ENCODE data around the gene GGA3.
A peak's percentile ranks its signal among the peaks of the same experiment; 100 is the strongest.
"Not testable (repeated sequence)": the region's sequence is repeated elsewhere in the genome, so short reads cannot be mapped to it uniquely, and the experiment has no call there.

Gene GGA3

DNA sequence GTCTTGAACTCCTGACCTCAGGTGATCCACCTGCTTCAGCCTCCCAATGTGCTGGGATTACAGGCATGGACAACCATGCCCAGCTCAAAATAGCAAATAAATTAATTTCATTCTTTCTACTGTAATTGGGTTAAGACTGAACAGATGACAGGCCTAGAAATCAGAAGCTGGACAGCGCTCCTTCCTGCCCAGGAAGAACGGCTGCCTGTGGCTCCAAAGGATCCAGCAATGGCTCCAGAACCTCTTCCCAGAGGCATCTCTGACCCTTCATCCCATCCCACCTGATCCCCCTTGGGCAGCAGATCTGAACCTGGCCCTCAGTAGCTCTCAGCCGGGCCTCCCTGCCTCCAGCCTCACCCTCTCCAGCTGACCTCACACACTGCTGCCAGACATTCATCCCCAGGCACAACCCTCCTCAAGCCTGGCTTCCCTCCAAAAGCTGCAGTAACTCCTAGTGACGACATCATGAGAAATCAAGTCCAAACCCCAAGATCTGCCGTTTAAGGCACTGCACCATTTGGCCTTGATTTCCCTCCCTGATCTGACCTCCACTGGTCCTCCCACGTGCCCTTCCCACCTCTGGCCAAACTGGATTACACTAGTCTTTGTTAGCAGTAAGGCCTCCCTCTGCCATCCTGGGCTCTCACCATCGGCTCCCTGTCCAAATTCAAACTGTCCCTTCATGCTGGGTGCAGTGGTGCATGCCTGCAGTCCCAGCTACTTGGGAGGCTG, 12.7 kb upstream of the GGA3 start:
- no peak for DNase-seq (ENCODE audit: low read depth in 2 of 2)

DNA sequence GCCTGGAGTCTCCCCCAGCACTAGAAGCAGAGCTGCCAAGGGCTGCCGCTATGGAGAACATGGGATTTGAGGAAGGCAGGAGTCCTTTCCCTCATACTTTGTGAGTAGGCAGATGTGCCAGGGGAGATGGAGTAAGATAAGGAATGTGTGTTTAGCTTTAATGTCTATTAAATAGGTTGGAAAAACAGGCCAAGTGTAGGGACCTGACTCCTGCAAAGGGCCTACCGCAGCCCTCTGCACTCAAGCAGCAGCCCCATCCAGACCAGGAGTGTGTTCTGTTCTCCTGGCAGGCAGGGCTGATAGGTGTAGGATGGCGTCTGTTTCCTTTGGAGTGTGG, 11.4 kb upstream of the GGA3 start:
- DNase-seq (ENCODE audit: low read depth in 2 of 2): no peak

DNA sequence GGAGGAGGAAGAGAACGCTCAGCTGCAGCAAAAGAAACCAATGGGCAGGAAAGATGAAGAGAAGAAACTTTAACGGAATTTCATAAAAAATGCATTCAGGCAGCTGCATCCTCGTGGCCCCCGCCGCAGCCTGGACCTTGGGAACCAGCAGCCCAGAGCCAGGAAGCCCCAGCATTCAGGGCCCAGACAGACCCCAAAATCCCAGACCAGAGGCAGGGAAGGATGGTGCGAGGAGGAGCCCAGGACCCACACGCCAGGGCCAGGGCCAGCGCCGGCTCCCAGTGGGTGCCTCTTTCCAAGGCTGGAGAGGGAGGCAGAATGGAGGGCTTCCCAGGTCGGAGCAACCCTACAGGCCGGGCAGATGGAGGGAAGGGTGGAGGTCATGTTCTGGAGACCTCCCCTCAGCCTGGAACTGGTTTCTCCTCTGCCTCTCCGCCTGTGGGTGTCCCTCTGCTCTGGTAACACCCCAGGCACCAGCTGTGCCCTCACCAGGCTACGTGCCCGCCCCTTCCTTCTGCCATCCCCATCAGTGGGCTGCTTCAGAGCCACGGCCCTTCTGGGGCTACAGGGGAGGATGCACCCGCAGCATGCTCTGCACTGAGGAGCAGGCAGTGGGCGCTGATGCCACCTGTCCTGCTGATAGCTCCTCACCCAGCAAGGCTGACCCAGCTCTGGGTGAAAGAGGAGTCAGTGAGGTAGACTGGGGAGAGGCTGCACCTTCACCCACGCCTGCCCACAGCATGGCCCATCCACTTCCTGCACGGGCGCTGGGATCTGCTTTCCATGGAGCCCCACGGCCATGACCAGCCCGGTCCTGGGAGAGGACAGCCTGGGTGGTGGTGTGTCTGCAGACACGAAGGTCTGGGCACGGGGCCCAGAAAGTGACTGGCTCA, 10.8 kb upstream of the GGA3 start:
- DNase-seq (ENCODE audit: low read depth in 2 of 2): no peak

DNA sequence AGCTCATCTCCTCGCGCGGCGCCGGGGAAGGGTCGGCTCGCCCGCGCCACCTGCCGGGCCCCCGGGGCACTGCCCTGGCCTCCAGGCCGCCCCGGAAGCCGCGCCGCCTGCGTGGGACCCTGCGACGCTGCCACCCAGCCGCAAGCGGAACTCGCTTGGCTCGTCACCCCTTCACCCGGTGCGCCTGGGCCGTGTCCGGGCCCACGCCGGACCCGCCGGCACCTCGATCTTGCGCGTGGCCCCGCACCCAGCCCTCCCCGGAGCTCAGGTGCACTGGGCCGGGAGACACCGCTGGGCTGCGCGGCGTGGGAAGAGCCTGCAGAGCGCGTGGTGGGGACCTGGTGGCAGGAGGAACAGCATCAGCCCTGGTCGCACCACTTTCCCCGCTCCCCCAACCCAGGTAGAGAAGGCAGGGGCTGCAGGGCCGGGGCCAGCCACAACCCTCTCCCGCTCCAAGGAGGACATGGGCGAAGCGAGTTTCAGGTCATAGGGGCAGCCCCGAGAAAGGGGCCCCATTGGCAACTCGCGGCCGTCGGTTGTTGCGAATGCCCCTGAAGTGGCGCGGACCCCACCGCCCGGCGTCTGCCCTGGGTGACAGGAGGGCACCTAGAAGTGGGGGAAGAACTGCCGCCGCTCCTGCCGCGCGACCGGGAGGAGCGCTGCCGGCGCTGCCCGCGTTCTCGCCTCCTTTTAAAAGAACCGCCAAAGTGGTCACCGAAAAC, 10.0 kb upstream of the GGA3 start:
- peak; percentile 78 to 82 for DNase-seq (ENCODE audit: low read depth in 2 of 2)

DNA sequence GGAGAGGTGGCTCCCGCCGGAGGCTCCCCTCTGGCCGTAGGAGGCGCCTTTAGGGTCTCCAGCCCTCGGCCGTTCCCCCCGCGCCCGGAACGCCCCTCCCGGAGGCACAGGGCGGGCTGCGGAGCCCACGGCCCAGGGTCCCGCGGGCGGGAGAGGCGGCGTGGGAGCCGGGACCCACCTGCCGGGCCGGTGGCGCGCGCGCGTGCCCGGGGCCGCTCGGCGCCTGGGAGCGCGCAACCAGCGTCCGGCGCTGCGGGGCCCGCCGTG, 9.5 kb upstream of the GGA3 start, which contains the start of gene MIF4GD:
Gene MIF4GD (minus strand): TSS at position 266 of the 267 bp plus-strand sequence. CDS start 1,036 bp downstream, outside the sequence.
- no peak for DNase-seq (ENCODE audit: low read depth in 2 of 2)

DNA sequence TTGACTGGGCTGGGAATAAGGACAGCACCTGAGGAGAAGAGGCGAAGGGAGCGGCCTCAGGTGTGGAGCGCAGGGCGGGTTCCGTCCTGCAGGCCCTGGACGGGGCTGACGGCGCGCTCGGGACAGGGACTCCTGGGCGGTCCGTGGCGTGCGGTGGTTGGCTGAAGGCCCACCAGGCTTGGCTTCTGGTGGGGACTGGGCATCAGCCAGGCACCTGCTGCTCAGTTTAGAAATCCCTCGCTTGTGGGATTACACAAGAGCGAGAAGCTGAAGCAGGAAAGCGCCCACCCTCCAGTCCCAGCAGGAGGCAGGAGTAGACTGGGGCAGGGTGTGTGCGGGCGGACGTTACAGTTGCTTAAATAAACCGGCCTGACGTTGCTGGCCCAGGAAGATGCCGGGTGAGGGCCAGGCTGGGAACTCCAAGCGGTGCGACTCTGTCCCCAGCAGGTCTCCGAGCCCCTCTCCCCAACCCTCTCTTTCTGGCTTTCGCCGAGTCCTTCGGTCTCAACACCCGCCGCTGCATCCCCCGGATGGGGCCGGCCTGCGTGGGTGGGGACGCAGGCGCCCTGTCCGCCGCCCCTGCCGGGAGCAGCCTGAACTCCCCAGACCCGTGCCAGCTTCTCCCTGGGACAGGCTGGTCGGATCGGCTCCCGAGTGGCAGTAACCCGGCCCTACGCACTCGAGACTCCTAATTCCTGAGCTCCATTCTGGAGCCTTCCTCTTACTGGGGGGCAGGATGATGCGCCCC, 9.0 kb upstream of the GGA3 start:
- DNase-seq (ENCODE audit: low read depth in 2 of 2): peak in 1 of 2 donors; percentile 24

DNA sequence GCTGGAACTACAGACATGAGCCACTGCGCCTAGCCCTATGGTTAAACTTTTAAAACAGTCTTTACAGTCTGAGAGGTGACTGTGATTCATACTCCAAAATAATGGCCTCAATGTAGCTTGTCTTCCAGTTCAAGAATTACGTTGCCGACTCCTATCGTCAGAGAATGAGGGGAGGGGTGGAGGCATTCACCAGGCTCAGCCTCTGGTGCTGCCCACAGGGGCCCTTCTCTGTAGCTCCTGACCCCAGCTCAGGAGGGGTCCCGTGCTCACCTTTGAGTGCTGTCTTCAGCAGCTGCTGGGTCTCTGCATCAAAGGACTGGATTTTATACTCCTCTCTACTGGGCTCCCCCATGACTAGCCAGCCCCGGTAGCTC, 8.4 kb upstream of the GGA3 start:
- DNase-seq (ENCODE audit: low read depth in 2 of 2): no peak

DNA sequence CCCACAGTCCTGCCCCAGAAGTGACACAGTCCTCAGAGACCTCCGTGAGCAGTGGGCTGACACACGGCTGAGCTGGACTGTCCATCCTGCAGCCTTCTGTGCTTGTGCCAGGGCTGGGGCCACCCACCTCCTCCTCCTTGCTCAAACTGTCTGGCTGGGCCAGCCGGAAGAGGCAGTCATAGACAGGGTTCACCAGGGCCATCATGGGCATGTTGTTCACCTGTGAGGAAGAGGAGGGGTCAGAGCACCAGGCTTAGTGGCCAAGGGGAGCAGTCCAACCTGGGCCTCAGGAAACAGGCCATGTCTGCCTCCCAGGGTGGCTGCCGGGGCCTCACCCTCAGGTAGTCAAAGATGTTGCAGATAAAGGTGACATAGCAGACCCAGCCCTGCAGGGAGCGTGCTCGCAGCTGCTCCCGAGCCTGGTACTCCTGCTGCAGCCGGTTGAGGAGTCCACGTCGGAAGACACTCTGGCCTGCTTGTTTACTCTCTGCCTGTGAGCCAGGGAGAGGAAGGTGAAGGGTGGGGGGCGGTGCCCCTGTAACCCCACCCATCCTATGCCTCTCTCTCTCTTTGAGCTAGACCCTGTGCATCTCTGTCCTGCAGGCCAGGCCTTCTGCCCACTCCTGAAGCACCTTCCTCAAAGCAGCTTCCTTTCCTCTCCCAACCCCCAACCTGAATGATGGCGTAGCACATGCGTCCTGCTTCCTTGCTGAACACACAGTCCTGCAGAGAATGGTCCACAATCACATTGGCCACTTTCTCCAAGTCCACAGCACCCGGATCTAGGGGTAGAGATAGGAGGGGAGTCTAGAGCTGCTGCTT, 6.2 kb upstream of the GGA3 start:
- DNase-seq (ENCODE audit: low read depth in 2 of 2): no peak

DNA sequence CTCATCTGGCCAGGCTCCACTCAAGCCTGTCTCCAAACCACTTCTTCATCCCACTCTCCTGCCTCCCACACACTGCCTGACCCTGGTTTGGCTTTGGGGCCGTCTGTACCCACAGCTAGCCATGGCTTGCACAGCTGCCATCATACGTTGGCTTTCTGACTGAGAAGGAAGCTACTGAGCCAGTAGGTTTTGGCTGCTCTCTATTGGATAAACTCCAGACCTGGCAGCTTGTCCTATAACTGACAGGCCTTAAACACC, 5.7 kb upstream of the GGA3 start:
- DNase-seq (ENCODE audit: low read depth in 2 of 2): no peak

DNA sequence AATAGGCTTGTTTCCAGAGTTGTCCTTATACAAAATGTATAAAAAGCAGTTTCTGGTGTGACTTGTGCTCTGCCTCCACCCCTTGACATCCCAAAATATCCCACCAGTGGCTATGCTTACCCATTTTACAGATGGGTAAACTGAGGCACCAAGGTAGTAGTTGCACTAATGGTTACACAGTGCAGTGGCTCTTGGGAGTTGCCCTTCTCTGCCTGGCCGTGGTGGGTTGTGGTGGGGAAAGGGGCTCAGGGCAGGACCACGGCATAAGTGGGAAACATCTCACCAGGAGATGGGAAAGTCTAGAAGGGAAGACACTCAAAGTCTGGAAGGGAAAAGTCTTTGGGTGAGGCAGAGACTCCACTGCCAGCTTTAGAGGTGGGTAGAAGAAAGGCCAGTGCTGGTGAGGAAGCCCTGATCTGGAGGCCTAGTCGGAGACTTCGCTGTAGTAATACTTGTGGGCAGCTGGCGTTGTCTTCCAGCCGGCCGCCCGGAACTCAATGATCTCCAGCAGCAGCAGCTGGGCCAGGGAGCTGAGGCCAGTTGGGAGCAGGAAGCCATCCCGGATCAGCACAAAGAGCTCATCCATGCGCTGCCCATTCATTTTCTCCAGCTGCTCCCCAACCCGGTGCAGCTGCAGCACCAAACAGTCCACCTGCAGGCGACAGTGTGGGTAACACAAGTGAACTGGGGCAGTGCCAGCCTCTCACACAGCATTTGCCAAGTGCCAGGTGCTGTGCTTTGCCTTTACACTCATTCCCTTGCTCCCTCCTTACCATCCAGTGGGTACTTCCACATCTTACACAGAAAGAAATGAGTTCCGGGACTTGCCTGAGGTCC, 5.1 kb upstream of the GGA3 start:
- no peak for DNase-seq (ENCODE audit: low read depth in 2 of 2)

DNA sequence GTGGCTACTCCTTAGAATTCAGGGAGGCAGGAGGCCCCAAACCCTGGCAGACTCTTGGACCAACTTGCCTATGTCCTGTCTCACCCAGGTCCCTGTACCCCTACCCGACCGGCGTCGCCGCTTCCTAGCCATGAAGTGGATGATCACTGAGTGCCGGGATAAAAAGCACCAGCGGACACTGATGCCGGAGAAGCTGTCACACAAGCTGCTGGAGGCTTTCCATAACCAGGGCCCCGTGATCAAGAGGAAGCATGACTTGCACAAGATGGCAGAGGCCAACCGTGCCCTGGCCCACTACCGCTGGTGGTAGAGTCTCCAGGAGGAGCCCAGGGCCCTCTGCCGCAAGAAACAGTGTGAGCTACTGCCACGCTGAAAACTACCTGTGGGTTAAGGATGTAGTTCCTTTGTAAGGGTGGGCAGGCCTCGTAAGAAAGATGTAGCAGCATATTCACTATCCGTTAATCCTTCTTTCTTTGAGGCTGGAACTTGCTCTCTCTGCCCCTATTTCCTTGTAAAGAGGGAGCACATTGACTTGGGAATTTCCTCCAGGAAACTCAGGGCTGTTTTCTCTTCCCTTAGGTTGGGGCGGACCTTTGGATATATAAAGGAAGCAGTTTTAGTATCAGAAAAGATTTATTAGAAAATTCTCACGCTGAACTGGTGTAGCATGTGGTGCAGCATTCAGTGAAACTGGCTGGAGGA, 4.4 kb upstream of the GGA3 start:
- no peak for DNase-seq (ENCODE audit: low read depth in 2 of 2)

DNA sequence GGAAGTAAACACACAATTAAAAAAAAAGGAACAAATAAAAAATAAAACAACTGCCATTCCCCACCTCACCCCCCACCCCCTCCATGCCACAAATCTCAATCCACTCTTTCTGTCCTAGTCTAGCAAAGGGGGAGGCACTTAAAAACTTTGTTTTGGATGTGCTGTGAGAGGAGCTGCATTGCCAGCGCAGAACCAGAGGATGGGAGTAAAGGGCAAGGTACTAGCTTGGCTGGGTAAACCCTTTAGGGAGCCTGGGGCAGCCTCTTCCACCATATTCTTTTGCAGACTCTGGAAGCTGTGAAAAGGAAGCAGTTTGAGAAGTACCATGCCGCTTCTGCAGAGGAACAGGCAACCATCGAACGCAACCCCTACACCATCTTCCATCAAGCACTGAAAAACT, 1.6 kb upstream of the GGA3 start:
- no peak for DNase-seq (ENCODE audit: low read depth in 2 of 2)

DNA sequence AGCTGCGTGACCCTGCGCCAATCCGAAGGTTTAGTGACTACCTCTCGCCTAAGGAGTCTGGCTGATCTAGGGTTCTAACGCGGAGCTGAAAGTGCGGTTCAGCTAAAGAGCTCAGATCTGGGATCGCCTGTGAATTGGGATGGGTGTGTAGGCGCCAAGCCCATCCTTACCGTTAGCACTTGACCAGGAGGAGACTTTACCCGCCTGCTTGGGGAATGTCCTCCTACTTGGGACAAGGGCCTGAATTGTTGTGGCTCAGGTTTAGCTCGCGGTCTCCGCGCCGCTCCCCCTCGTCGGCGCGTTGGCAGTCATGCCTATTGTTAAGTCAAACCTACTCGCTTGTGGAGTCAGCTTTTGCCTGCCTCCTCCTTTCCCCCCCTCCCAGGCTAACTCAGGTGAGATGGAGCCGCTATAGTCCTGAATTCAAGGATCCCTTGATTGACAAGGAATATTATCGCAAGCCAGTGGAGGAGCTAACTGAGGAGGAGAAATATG, 753 bp upstream of the GGA3 start:
- DNase-seq (ENCODE audit: low read depth in 2 of 2): no peak

DNA sequence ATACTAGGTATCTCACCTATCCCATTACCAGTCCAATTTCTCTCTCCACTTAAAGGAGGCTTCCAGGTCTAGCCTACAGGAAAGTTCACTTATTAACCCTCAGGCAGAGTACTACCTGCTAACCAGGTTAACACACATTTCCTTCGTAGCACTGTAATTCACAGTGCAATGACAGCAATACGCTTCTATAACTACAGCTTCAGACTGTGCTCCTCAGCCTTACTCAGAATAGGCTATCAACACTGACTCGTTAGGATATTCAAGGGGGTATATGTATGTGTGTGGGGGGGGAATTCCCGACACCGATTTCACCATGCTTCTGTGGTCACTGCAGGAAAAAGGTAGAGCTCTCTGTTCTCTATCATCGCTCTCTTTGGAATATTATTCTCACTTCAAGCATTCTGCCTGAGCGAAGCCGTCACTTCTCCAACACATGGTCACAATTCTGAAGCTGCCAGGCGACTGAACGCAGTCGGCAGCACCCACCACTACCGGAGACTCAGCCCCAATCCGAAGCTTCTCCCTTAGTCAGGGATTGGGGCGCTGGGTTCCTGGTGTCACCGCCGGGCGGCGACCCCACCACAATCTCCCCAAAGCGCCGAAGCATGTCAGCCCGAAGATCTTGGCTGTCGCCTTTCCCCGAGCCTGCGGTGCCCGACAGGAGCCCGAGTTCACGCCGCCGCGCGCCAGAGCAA, 618 bp downstream of the GGA3 start:
- no peak for DNase-seq (ENCODE audit: low read depth in 2 of 2)

DNA sequence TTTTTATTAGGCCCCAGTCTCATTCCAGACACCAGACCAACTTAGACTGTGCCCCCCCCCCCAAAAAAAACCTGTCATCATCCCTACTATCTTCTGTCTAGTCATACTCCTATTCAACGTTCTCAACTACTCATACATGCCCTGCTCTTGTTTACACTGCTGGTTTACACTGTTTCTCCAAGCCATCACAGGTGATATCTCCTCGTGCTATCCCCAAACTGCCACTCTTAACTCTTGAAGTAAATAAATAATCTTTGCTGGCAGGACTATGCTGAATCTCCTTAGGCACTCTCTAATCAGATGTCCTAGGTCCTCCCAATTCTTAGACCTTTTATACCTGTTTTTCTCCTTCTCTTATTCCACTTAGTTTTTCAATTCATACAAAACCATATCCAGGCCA, 4.2 kb downstream of the GGA3 start:
- DNase-seq (ENCODE audit: low read depth in 2 of 2): not testable (repeated sequence)

DNA sequence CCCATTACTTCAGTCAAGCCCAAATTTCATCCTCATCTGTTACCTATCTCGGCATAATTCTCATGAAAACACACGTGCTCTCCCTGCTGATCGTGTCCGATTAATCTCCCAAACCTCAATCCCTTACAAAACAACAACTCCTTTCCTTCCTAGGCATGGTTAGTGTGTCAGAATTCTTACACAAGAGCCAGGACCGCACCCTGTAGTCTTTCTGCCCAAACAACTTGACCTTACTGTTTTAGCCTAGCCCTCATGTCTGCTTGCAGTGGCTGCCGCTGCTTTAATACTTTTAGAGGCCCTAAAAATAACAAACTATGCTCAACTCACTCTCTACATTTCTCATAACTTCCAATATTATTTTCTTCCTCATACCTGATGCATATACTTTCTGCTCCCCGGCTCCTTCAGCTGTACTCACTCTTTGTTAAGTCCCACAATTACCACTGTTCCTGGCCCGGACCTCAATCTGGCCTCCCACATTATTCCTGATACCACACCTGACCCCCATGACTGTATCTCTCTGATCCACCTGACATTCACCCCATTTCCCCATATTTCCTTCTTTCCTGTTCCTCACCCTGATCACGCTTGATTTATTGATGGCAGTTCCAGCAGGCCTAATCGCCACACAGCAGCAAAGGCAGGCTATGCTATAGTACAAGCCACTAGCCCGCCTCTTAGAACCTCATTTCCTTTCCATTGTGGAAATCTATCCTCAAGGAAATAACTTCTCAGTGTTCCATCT, 5.3 kb downstream of the GGA3 start:
- not testable (repeated sequence) for DNase-seq (ENCODE audit: low read depth in 2 of 2)

DNA sequence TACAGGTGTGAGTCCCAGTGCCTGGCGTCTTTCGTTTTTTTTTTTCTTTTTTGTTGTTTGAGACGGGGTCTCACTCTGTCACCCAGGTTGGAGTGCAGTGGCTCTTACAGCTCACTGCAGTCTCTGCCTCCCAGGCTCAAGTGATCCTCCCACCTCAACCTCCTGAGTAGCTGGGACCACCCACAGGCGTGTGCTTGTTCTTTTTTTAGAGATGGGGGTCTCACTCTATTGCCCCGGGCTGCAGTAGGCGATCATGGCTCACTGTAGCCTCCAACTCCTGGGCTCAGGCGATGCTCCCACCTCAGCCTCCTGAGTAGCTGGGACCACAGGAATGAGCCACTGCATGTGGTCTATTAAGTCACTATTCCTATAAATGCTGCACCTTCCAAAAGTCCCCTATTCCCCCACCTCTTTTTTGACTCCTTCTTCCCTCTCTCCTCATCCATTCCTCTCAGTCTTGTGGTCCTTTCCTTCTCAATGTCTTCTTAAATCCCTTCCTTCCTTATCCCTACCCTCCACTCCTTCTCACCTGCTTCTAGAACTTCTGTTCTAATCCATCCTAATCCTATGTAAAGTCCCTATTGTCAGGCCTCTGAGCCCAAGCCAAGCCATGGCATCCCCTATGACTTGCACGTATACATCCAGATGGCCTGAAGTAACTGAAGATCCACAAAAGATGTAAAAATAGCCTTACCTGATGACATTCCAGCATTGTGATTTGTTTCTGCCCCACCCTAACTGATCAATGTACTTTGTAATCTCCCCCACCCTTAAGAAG, 9.2 kb downstream of the GGA3 start:
- no peak for DNase-seq (ENCODE audit: low read depth in 2 of 2)

DNA sequence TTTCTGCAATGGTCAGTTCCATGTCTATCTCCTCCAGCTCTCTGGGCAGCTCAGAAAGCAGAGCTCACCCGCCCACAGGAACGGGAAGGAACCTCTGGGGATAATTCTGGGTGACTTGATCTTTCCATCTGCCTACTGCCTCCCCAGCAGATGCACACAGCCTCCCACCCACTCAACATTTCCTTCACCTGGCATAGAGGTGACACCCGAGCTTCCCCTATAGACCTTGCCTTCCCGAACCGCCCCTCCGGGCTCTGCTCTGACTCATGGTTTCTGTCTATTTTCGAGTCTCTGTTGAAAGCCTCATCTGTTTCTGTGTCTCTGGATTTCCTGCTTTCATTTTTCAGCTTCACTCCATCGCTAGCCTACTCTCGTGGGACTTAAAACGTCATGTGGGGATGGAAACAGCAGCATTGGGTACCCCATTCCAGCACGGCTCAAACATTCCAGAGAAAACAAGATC, 11.4 kb downstream of the GGA3 start:
- DNase-seq (ENCODE audit: low read depth in 2 of 2): peak; percentile 38 to 53

Measured in stimulated activated CD8-positive, alpha-beta memory T cell treated with anti-CD3 and anti-CD28 coated beads, Interleukin-2, amount 100 ng/mL, for 1 hour (primary cell).